HUES64 (cell line): Measurements from ENCODE around the gene RGL2. TPM values are rescaled to one million over a fixed set of nuclear protein-coding genes. Genes with fewer than 3 reads are reported as not detected.
"Not testable (repeated sequence)": the region's sequence is repeated elsewhere in the genome, so short reads cannot be mapped to it uniquely, and the experiment has no call there.

Experiments
- H3K27ac ChIP-seq: 2 replicates; pipeline ENCODE4 v1.7.0; 2013; ENCODE audit warnings: low read depth, low read length, inconsistent platforms
- H3K27me3 ChIP-seq: 2 replicates; pipeline ENCODE4 v1.6.1; 2013; ENCODE audit warnings: mild to moderate bottlenecking, low read length; ENCODE audit not compliant: insufficient read depth
- H3K36me3 ChIP-seq: 2 replicates; pipeline ENCODE4 v1.6.1; 2013; ENCODE audit warnings: mild to moderate bottlenecking, low read length; ENCODE audit not compliant: insufficient read depth
- H3K4me1 ChIP-seq: 2 replicates; pipeline ENCODE4 v1.6.1; 2013; ENCODE audit warnings: mild to moderate bottlenecking, low read length, moderate library complexity; ENCODE audit not compliant: insufficient read depth
- H3K4me3 ChIP-seq: 2 replicates; pipeline ENCODE4 v1.5.1; 2013; ENCODE audit warnings: mild to moderate bottlenecking, low read length, moderate library complexity
- H3K9ac ChIP-seq: 2 replicates; pipeline ENCODE4 v1.6.1; 2013; ENCODE audit warnings: mild to moderate bottlenecking, low read depth, low read length
- H3K9me3 ChIP-seq: 2 replicates; pipeline ENCODE4 v1.6.1; 2013; ENCODE audit warnings: low read depth, low read length; ENCODE audit not compliant: insufficient read depth
- WGBS: fragments of 150-250, 120-280 bp; methylation state at CpG from one replicate; pipeline ENCODE4 v1.1.7; 2013; ENCODE audit warnings: missing lambda C conversion rate; 5-methylcytosine and 5-hydroxymethylcytosine counted together
- polyA plus RNA-seq, 2 experiments: library from polyadenylated mRNA; stranded (reverse); fragments of 50-300 nt; gene quantifications; one replicate each; pipeline ENCODE4 v1.2.3, GENCODE V29; 2013

RGL2 gene, protein sequence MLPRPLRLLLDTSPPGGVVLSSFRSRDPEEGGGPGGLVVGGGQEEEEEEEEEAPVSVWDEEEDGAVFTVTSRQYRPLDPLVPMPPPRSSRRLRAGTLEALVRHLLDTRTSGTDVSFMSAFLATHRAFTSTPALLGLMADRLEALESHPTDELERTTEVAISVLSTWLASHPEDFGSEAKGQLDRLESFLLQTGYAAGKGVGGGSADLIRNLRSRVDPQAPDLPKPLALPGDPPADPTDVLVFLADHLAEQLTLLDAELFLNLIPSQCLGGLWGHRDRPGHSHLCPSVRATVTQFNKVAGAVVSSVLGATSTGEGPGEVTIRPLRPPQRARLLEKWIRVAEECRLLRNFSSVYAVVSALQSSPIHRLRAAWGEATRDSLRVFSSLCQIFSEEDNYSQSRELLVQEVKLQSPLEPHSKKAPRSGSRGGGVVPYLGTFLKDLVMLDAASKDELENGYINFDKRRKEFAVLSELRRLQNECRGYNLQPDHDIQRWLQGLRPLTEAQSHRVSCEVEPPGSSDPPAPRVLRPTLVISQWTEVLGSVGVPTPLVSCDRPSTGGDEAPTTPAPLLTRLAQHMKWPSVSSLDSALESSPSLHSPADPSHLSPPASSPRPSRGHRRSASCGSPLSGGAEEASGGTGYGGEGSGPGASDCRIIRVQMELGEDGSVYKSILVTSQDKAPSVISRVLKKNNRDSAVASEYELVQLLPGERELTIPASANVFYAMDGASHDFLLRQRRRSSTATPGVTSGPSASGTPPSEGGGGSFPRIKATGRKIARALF
- 32.0 TPM for polyA plus RNA-seq (2013, experiment 1 of 2)
- 39.1 TPM for polyA plus RNA-seq (2013, experiment 2 of 2)

DNA sequence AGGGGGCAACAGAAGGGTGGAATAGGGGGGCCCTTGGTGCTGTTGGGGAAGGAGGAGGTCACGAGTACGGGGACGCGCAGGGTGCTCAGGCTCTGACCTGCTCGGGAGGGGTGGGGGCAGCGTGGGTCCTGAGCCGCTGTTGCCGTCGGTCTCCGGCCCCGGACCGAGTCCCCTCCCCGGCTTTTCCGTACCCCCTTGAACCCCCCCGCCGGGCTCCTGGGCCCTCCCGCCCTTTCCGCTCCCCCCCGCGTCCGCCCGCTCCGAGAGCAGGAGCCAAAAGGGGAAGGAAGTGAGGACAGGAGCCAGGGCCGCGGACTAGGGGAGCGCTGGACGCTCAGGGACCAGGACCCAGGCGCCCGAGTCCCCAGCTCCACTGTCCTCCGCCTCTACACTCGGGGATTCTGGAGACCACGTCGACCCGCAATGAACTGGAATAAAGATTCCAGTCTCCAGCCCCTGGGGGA is at the start of gene RGL2:
Gene RGL2, minus strand, starts transcription at position 170 of the 464 bp plus-strand sequence. CDS start 332 bp downstream, outside the sequence.
- Histone ChIP-seq H3K4me1 (no peaks in the 10 kb centered on the region), H3K27me3 (no peaks in the 10 kb centered on the region), H3K36me3 (peaks cover 23% of the 10 kb centered on the region; the same call in 1 of the 2 replicates), H3K9ac (peak within 1 kb of the TSS; percentile 89), H3K4me3 (peak within 1 kb of the TSS; percentile 78), H3K9me3 (no peaks in the 10 kb centered on the region), H3K27ac (peak within 1 kb of the TSS; percentile 99)
- WGBS = under 1% methylated on average over 30 of the region's 34 CpGs

DNA sequence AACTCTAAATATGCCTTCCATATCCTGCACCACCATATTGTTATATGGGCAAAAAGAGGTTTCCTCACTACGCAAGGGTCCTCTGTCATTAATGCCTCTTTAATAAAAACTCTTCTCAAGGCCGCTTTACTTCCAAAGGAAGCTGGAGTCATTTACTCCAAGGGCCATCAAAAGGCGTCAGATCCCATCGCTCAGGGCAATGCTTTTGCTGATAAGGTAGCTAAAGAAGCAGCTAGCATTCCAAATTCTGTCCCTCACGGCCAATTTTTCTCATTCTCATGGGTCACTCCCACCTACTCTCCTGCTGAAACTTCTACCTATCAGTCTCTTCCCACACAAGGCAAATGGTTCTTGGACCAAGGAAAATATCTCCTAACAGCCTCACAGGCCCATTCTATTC is 49.1 kb upstream of the RGL2 start:
- Histone ChIP-seq H3K4me3 (no peak overlapping the region), H3K9ac (no peak overlapping the region), H3K36me3 (no peaks in the 10 kb centered on the region), H3K4me1 (peaks cover 4% of the 10 kb centered on the region; the same call in 1 of the 2 replicates), H3K9me3 (no peaks in the 10 kb centered on the region), H3K27me3 (no peaks in the 10 kb centered on the region), H3K27ac (no peak overlapping the region)
- WGBS = 85% methylated on average over 5 of the region's 5 CpGs

DNA sequence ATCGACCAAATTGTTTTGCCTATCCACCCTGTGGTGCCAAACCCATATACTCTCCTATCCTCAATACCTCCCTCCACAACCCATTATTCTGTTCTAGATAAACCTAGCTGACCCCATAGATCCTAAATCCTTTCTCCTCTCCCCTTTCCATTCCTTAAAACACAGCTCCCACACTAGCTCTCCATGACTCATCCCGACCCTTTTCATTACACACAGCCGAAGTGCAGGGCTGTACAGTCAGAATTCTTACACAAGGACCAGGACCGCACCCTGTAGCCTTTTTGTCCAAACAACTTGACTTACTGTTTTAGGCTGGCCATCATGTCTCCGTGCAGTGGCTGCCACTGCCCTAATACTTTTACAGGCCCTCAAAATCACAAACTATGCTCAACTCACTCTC is 48.2 kb upstream of the RGL2 start:
- WGBS = 91% methylated on average over 5 of the region's 5 CpGs
- H3K4me3 ChIP-seq, H3K27me3 ChIP-seq, H3K27ac ChIP-seq, H3K4me1 ChIP-seq, H3K36me3 ChIP-seq, H3K9ac ChIP-seq, H3K9me3 ChIP-seq: not testable (repeated sequence)

DNA sequence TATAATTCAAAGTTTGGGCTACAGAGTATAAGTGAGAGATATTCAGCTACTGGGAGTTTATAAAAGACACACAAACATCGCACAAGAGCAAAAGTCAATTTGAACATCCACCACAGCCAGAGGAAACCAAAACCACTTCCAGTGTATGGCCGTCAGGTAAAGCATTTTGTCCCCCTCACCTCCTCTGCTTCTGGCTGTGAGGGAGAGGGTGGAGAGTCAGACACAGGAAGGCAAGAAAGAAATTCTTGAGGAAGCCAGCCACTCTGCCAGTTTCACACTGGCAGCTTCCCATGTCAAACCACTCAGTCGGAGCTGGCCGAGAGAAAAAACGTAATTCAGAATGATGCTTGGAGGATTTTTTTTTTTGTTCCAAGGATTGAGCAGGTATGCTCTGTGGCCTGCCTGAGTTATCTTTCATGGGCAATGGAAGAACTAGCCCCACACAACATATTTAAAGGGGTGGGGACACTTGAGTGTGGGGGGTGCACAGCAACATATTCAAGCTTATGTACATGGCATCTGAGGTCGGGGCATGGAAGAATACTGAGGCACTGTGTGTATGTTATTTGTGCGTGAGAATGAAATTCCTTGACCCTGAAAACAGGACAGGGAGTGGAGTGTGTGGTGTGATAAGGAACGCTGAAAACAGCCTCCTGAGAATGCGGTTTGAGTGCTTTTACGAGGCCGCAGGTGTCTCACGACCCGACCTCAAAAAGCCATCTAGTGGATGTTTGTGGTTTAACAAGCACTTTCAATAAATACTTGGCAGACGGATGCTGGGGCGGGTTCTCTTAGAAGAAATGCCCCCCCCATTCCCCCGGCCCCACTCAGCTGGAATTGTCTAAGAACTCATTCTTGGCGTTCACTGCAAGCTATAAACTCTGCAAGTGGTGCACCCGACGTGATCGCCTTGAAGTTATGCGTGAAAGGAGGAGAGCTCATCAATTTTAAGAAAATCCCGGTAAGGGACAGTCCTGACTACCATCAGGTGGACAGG is 46.3 kb upstream of the RGL2 start:
- WGBS = 30% methylated on average over 21 of the region's 22 CpGs
- no peak overlapping the region for H3K27ac ChIP-seq
- no peaks in the 10 kb centered on the region for H3K9me3 ChIP-seq
- H3K9ac ChIP-seq = no peak overlapping the region
- peaks cover 4% of the 10 kb centered on the region; the same call in 1 of the 2 replicates for H3K4me1 ChIP-seq
- no peaks in the 10 kb centered on the region for H3K36me3 ChIP-seq
- H3K27me3 ChIP-seq = no peaks in the 10 kb centered on the region
- no peak overlapping the region for H3K4me3 ChIP-seq

DNA sequence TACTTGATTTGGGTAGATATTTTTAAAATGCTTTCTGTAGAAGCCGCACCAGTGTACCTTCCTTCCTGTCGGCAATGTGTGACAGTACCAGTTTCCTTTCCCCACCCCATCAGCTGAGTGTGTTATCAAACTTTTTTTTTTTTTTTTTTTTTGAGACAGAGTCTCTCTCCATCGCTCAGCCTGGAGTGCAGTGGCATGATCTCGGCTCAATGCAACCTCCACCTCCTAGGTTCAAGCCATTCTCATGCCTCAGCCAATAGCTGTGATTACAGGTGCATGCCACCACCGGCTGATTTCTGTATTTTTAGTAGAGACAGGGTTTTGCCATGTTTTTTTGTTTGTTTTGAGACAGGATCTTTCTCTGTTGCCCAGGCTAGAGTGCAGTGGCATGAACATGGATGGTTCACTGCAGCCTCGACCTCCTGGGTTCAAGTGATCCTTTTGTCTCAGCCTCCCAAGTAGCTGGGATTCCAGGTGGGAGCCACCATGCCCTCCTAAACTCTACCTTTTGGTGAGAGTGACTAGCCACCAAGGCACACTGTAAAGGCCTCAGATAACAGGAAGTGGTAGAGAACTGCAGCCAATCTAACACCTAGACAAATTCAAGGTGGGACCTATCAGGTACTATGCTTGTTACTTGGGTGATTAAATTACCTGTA is 45.3 kb upstream of the RGL2 start:
- Histone ChIP-seq H3K27ac (no peak overlapping the region), H3K9ac (no peak overlapping the region), H3K9me3 (no peaks in the 10 kb centered on the region), H3K27me3 (no peaks in the 10 kb centered on the region), H3K36me3 (no peaks in the 10 kb centered on the region), H3K4me3 (no peak overlapping the region), H3K4me1 (peaks cover 4% of the 10 kb centered on the region; the same call in 1 of the 2 replicates)
- WGBS = 86% methylated on average over 5 of the region's 6 CpGs

DNA sequence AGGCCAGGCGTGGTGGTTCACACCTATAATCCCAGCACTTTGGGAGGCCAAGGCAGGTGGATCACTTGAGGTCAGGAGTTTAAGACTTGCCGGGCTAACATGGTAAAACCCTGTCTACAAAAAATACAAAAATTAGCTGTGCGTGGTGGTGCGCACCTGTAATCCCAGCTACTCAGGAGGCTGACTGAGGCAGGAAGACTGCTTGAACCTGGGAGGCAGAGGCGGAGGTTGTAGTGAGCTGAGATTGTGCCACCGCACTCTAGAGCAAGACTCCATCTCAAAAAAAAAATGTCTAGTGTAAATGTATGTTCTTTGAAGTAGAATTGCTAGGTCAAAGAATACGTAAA is 44.8 kb upstream of the RGL2 start:
- H3K27ac ChIP-seq = not testable (repeated sequence)

DNA sequence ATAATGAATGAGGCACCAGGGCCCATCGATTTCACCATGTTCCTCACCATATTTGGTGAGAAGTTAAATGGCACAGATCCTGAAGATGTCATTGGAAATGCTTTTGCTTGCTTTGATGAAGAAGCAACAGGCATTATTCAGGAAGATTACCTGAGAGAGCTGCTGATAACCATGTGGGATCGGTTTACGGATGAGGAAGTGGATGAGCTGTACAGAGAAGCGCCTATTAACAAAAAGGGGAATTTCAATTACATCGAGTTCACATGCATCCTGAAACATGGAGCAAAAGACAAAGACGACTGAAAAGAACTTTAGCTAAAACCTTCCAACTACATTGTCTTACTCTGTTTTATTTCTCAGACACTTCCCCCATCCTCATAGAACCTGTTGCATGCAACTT is 40.5 kb upstream of the RGL2 start:
- Histone ChIP-seq H3K4me1 (no peaks in the 10 kb centered on the region), H3K27ac (no peak overlapping the region), H3K27me3 (no peaks in the 10 kb centered on the region), H3K4me3 (no peak overlapping the region), H3K36me3 (no peaks in the 10 kb centered on the region), H3K9ac (no peak overlapping the region), H3K9me3 (no peaks in the 10 kb centered on the region)
- 91% methylated on average over 6 of the region's 6 CpGs for WGBS

More for the DNA sequence above, 44.8 kb upstream of the RGL2 start:
- not testable (repeated sequence) for H3K4me3 ChIP-seq, H3K9ac ChIP-seq, H3K4me1 ChIP-seq, H3K27me3 ChIP-seq, H3K9me3 ChIP-seq, H3K36me3 ChIP-seq
- 94% methylated on average over 7 of the region's 7 CpGs for WGBS

DNA sequence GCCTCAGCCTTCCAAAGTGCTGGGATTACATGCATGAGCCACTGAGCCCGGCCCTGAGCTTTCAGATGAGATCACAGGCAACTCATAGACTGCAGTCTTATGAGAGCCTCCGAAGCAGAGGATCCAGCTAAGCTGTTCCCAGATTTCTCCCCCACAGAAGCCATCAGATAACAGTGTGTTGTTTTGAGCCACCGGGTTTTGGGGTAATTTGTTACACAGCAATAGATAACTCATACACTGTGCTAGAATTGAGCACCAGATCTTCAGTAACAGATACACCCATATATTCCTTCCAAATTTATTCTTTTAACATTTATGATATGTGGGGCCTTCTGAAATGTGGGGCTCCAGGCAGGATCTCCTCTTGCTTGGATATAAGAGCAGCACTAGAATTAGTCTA is 37.8 kb upstream of the RGL2 start:
- no peaks in the 10 kb centered on the region for H3K27me3 ChIP-seq
- H3K9me3 ChIP-seq = no peaks in the 10 kb centered on the region
- no peak overlapping the region for H3K9ac ChIP-seq
- H3K4me1 ChIP-seq = no peaks in the 10 kb centered on the region
- 91% methylated on average over 3 of the region's 3 CpGs for WGBS
- H3K4me3 ChIP-seq = no peak overlapping the region
- H3K36me3 ChIP-seq = no peaks in the 10 kb centered on the region
- no peak overlapping the region for H3K27ac ChIP-seq

DNA sequence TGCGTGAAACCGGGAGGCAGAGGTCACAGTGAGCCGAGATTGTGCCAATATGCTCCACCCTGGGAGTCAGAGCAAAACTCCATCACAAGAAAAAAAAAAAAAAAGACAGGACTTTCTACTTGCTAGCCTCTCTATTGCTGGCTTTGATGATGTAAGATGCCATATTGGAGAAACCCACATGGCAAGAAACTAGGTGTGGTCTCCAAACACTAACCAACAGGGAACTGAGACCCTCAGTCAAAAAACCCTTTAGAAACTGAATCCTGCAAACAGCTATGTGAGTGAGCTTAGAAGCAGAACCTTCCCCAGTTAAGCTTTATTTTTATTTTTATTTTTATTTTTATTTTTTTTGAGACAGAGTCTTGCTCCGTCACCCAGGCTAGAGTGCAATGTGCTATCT is 37.2 kb upstream of the RGL2 start:
- Histone ChIP-seq H3K36me3 (no peaks in the 10 kb centered on the region), H3K4me3 (no peak overlapping the region), H3K4me1 (no peaks in the 10 kb centered on the region), H3K9me3 (no peaks in the 10 kb centered on the region), H3K9ac (no peak overlapping the region), H3K27me3 (no peaks in the 10 kb centered on the region), H3K27ac (no peak overlapping the region)
- WGBS = 93% methylated on average over 4 of the region's 4 CpGs

DNA sequence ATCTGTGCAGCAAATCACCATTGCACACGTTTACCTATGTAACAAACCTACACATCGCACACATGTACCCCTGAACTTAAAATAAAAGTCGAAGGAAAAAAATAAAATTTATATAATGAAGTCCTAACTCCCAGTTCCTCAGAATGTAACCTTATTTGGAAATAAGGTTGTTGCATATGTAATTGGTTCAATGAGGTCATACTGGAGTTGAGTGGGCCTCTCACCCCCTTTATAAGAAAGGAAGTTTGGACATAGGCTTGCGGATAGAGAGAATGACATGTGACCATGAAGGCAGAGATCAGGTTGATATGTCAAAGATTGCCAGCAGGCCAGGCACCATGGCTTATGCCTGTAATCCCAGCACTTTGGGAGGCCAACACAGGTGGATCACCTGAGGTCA is 34.9 kb upstream of the RGL2 start:
- Histone ChIP-seq H3K27me3 (no peaks in the 10 kb centered on the region), H3K4me3 (no peak overlapping the region), H3K9me3 (no peaks in the 10 kb centered on the region), H3K27ac (no peak overlapping the region), H3K36me3 (no peaks in the 10 kb centered on the region), H3K9ac (no peak overlapping the region), H3K4me1 (no peaks in the 10 kb centered on the region)
- 100% methylated on average over 1 of the region's 4 CpGs for WGBS
